Karpas-422 (cell line): ENCODE data around the gene DDX10. TPM values are rescaled to one million over a fixed set of nuclear protein-coding genes. Genes with fewer than 3 reads are reported as not detected.

ENCODE experiments used
- DNase-seq: peaks from one replicate; pipeline ENCODE4 v3.0.0-alpha.2; 2015
- H2AFZ ChIP-seq: fragments of 200-600 bp; sonication (generic); 2 replicates; pipeline ENCODE4 v1.6.1; 2014; ENCODE audit warnings: antibody characterized with exemption, low read length, mixed read lengths
- H3K27ac ChIP-seq: fragments of 200-600 bp; sonication (generic); 2 replicates; pipeline ENCODE4 v1.5.1; 2014; ENCODE audit warnings: mild to moderate bottlenecking, low read length, moderate library complexity
- H3K27me3 ChIP-seq: fragments of 200-600 bp; sonication (generic); 2 replicates; pipeline ENCODE4 v1.6.1; 2014; ENCODE audit warnings: low read length, mixed read lengths
- H3K36me3 ChIP-seq: fragments of 200-600 bp; sonication (generic); 2 replicates; pipeline ENCODE4 v1.6.1; 2014; ENCODE audit warnings: low read length, mixed read lengths; ENCODE audit not compliant: insufficient read depth
- H3K4me1 ChIP-seq: fragments of 200-600 bp; sonication (generic); 2 replicates; pipeline ENCODE4 v1.6.1; 2014; ENCODE audit warnings: mild to moderate bottlenecking, low read length, mixed read lengths
- H3K4me2 ChIP-seq: fragments of 200-600 bp; sonication (generic); 2 replicates; pipeline ENCODE4 v1.6.1; 2014; ENCODE audit warnings: low read length, low read depth, mild to moderate bottlenecking; ENCODE audit not compliant: poor library complexity, severe bottlenecking
- H3K4me3 ChIP-seq: fragments of 200-600 bp; sonication (generic); 2 replicates; pipeline ENCODE4 v1.5.1; 2014; ENCODE audit warnings: mild to moderate bottlenecking, antibody characterized with exemption, low read length, mixed read lengths
- H3K79me2 ChIP-seq: fragments of 200-600 bp; sonication (generic); 2 replicates; pipeline ENCODE4 v1.6.1; 2014; ENCODE audit warnings: mild to moderate bottlenecking, low read length, mixed read lengths
- H3K9ac ChIP-seq: fragments of 200-600 bp; sonication (generic); 2 replicates; pipeline ENCODE4 v1.6.0; 2014; ENCODE audit warnings: low read length
- H3K9me2 ChIP-seq: fragments of 200-600 bp; sonication (generic), shearing (Covaris generic); replicated peaks from 2 replicates; pipeline ENCODE4 v1.6.0; 2014; ENCODE audit warnings: mild to moderate bottlenecking, low read length, moderate library complexity; ENCODE audit not compliant: insufficient read depth
- H3K9me3 ChIP-seq: fragments of 300-700, 200-600 bp; sonication (generic); 2 replicates; pipeline ENCODE4 v1.6.1; 2014; ENCODE audit warnings: low read length, mixed read lengths
- H4K20me1 ChIP-seq: fragments of 200-600 bp; sonication (generic); 2 replicates; pipeline ENCODE4 v1.6.1; 2014; ENCODE audit warnings: mild to moderate bottlenecking, antibody characterized with exemption, low read length, low read depth; ENCODE audit not compliant: insufficient read depth
- total RNA-seq: library from RNA; depleted of rRNA; stranded (reverse); fragments of >200 nt; shearing (Covaris generic); gene quantifications from 2 replicates; pipeline ENCODE4 v1.2.3, GENCODE V29; 2014; ENCODE audit warnings: low replicate concordance

Gene DDX10
- total RNA-seq, 1 experiment from 2014 or later, result 103 TPM

- DNase-seq, result no peak
- Histone ChIP-seq H3K9me3 (no peaks in the 10 kb centered on the region), H3K9ac (no peak overlapping the region), H2AFZ (no peak overlapping the region), H3K4me1 (no peaks in the 10 kb centered on the region), H4K20me1 (no peaks in the 10 kb centered on the region), H3K9me2 (no peaks in the 10 kb centered on the region), H3K36me3 (no peaks in the 10 kb centered on the region), H3K27me3 (no peaks in the 10 kb centered on the region), H3K27ac (no peak overlapping the region), H3K79me2 (peaks cover 52% of the 10 kb centered on the region), H3K4me3 (no peak overlapping the region), H3K4me2 (no peak overlapping the region)
These were observed 215.6 kb downstream of the DDX10 start for GRCh38 chr11:108880510-108880909.

GRCh38 chr11:108881131-108881530 is 216.3 kb downstream of the DDX10 start:
- Histone ChIP-seq H3K9me2 (no peaks in the 10 kb centered on the region), H3K9ac (no peak overlapping the region), H4K20me1 (no peaks in the 10 kb centered on the region), H3K4me2 (no peak overlapping the region), H3K36me3 (no peaks in the 10 kb centered on the region), H3K27me3 (no peaks in the 10 kb centered on the region), H3K79me2 (peaks cover 52% of the 10 kb centered on the region), H2AFZ (no peak overlapping the region), H3K9me3 (no peaks in the 10 kb centered on the region), H3K4me3 (no peak overlapping the region), H3K27ac (no peak overlapping the region), H3K4me1 (no peaks in the 10 kb centered on the region)
- DNase-seq, result no peak

GRCh38 chr11:108882211-108882831 is 217.5 kb downstream of the DDX10 start:
- Histone ChIP-seq H3K9ac (no peak overlapping the region), H3K27ac (no peak overlapping the region), H2AFZ (no peak overlapping the region), H3K4me3 (no peak overlapping the region), H3K36me3 (no peaks in the 10 kb centered on the region), H4K20me1 (no peaks in the 10 kb centered on the region), H3K4me1 (no peaks in the 10 kb centered on the region), H3K4me2 (no peak overlapping the region), H3K27me3 (no peaks in the 10 kb centered on the region), H3K9me2 (no peaks in the 10 kb centered on the region), H3K79me2 (peaks cover 48% of the 10 kb centered on the region), H3K9me3 (no peaks in the 10 kb centered on the region)
- no peak for DNase-seq

GRCh38 chr11:108886005-108886659 is 221.3 kb downstream of the DDX10 start:
- Histone ChIP-seq H3K4me2 (no peak overlapping the region), H3K4me1 (no peaks in the 10 kb centered on the region), H3K4me3 (no peak overlapping the region), H3K9ac (no peak overlapping the region), H3K9me3 (no peaks in the 10 kb centered on the region), H3K27ac (no peak overlapping the region), H3K79me2 (peaks cover 43% of the 10 kb centered on the region), H4K20me1 (no peaks in the 10 kb centered on the region), H3K36me3 (no peaks in the 10 kb centered on the region), H3K27me3 (no peaks in the 10 kb centered on the region), H2AFZ (no peak overlapping the region), H3K9me2 (no peaks in the 10 kb centered on the region)
- no peak for DNase-seq

- H3K4me3 ChIP-seq, result no peak overlapping the region
- no peak overlapping the region for H3K4me2 ChIP-seq
- no peaks in the 10 kb centered on the region for H3K4me1 ChIP-seq
- H3K79me2 ChIP-seq, result peaks cover 43% of the 10 kb centered on the region
- no peaks in the 10 kb centered on the region for H3K9me3 ChIP-seq
- no peak overlapping the region for H3K27ac ChIP-seq
- H3K9me2 ChIP-seq, result no peaks in the 10 kb centered on the region
- no peaks in the 10 kb centered on the region for H4K20me1 ChIP-seq
- H3K9ac ChIP-seq, result no peak overlapping the region
- no peak for DNase-seq
- no peaks in the 10 kb centered on the region for H3K36me3 ChIP-seq
- H2AFZ ChIP-seq, result no peak overlapping the region
- H3K27me3 ChIP-seq, result no peaks in the 10 kb centered on the region
These were observed 221.8 kb downstream of the DDX10 start for GRCh38 chr11:108886660-108887009.

- Histone ChIP-seq H3K9ac (no peak overlapping the region), H3K36me3 (no peaks in the 10 kb centered on the region), H3K4me3 (no peak overlapping the region), H3K9me2 (no peaks in the 10 kb centered on the region), H2AFZ (no peak overlapping the region), H3K4me1 (no peaks in the 10 kb centered on the region), H3K79me2 (peaks cover 48% of the 10 kb centered on the region), H3K27me3 (no peaks in the 10 kb centered on the region), H3K4me2 (no peak overlapping the region), H4K20me1 (no peaks in the 10 kb centered on the region), H3K27ac (no peak overlapping the region), H3K9me3 (no peaks in the 10 kb centered on the region)
- DNase-seq, result no peak
These were observed 222.8 kb downstream of the DDX10 start for GRCh38 chr11:108887436-108888238.

- no peaks in the 10 kb centered on the region for H3K9me2 ChIP-seq
- no peaks in the 10 kb centered on the region for H3K36me3 ChIP-seq
- H4K20me1 ChIP-seq, result no peaks in the 10 kb centered on the region
- no peak overlapping the region for H3K27ac ChIP-seq
- H3K4me3 ChIP-seq, result no peak overlapping the region
- H3K27me3 ChIP-seq, result no peaks in the 10 kb centered on the region
- no peak for DNase-seq
- peaks cover 59% of the 10 kb centered on the region for H3K79me2 ChIP-seq
- no peaks in the 10 kb centered on the region for H3K9me3 ChIP-seq
- H3K9ac ChIP-seq, result no peak overlapping the region
- H3K4me2 ChIP-seq, result no peak overlapping the region
- H3K4me1 ChIP-seq, result peaks cover 16% of the 10 kb centered on the region
- no peak overlapping the region for H2AFZ ChIP-seq
These were observed 225.7 kb downstream of the DDX10 start for GRCh38 chr11:108890482-108891105.

GRCh38 chr11:108891143-108891542 is 226.3 kb downstream of the DDX10 start:
- H3K9ac ChIP-seq, result no peak overlapping the region
- H3K79me2 ChIP-seq, result peaks cover 61% of the 10 kb centered on the region
- H3K27me3 ChIP-seq, result no peaks in the 10 kb centered on the region
- no peak overlapping the region for H3K27ac ChIP-seq
- no peak for DNase-seq
- no peaks in the 10 kb centered on the region for H4K20me1 ChIP-seq
- no peak overlapping the region for H3K4me2 ChIP-seq
- no peaks in the 10 kb centered on the region for H3K9me2 ChIP-seq
- H3K36me3 ChIP-seq, result no peaks in the 10 kb centered on the region
- H3K9me3 ChIP-seq, result no peaks in the 10 kb centered on the region
- H3K4me1 ChIP-seq, result peaks cover 22% of the 10 kb centered on the region
- H2AFZ ChIP-seq, result no peak overlapping the region
- no peak overlapping the region for H3K4me3 ChIP-seq
